GM18909 (cell line): Measurements from ENCODE around the gene RNF157.
A peak's percentile ranks its signal among the peaks of the same experiment; 100 is the strongest.

Experiments used
- ATAC-seq: cut with Tn5 transposase; IDR thresholded peaks from one replicate; pipeline ENCODE4 v1.9.1; 2021; ENCODE audit warnings: mild to moderate bottlenecking; ENCODE audit not compliant: unreplicated experiment, poor library complexity

RNF157 gene

DNA sequence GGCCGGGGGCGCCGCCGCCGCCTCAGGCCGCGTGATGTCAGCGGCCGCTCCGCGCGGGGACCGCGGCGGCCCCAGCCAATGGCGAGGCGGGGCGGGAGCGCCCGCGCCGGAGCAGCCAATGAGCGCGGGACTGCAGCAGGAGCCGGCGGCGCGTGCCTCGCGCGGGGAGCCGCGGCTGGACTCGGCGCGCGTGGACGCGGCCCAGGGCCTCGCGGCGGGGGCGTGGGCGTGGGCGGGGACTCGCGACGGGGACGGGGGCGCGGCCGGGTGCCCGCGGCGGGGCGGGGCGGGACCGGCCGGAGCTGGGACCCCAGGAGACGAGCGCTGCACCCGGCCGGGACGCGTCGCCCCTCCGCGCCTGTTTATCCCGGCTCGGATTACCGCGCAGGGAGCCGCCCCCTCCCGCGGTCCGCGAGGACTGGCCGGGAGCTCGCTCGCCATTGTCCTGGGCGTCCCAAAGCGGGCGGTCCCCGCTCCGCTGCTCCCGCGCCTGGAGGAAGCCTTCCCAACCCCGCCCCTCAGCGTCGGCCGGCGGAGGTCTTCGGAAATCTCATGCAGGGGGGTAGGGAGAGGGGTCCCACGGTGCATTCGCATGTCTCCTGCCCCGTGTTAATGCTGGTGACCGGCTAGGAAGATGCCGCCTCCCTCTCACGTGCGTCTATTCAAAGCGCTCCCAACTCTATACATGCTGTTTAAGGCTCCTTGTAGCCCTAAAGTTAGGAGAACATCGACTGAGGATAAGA lies at the start of gene RNF157:
RNF157 (minus strand) TSS at position 33 of the 743 bp plus-strand sequence. CDS start 253 bp downstream, outside the sequence.
- peak; percentile 66 for ATAC-seq

DNA sequence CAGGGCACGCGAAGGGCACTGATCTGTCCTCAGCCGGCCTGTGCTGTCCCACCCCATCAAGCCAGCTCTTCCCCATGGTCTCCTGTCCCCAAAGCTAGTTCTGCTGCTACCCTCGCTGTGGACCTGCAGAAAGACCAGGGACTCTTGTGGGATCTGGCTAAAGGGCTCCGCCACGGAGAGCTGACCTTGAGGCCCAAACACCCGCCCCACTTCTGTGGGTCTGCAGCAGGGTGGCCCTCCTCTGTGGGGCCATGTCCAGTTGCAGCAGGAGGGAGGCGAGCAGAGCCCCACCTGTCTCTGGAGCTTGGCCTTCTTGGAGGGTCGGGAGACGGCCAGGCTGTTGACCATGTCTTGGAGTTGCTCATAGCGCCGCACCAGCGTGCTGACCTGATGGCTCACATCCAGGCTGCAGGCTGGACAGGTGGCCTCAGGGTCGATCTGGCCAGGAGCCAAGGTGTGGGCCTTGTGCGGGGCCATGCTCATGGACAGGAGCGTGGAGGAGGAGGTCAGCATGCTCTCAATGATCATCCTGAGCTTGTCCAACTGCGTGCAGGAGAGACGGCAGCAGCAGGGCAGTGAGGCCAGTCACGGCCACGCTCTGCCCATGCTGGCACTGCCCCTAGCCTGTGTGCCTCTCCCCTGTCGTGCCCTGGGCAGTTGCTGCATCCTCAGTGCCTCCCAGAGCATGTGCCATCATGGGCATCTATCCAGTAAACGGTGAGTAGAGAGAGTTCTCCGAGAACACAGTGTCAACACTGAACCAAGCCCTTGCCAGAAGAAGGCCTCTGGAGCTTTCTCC lies 41.5 kb upstream of the RNF157 start:
- ATAC-seq: no peak

DNA sequence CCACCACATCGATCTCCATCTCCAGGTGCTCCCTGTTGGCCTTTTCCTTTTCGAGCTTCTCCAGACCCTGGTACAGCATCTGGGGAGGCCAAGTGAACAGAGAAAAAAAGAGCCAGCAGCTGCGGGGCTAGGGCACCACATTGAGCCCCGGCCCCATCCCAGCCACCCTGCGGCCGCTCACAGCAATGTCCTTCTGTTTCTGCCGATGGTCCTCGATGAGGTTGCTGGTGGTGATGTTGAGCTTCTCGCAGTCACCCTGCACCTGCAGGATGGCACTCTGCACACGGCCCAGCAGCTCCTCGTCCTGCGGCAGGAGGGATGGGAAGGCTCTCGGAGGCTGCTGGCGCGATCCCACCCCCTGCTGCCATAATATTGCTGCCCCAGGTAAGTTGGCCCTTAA lies 40.4 kb upstream of the RNF157 start:
- ATAC-seq: no peak

DNA sequence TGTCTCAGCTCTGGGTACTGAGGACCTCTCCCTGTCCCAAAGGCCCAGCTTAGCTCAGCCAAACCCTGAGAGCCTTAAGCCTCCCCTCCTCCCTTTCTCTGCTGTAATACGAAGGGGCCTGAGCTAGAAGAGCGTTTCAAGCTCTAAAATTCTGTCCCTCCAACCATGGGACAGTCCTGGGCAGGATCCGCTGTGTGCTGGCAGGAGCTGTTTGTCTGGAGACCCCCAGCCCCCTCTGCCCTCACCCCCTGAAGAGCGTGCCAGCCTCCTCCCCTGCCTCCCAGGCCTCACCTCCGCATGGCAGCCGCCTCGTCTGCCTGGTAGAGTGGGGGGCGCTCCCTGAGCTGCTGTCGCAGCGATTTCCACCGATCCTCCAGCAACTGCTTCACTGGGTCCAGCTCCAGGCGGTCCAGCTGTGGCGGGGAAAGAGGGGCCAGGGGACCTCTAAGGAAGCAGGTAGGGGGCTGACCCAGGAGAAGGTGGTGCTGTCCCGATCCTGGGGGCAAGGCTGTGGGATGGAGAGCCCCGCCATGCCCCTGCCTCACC lies 39.5 kb upstream of the RNF157 start:
- ATAC-seq: no peak

DNA sequence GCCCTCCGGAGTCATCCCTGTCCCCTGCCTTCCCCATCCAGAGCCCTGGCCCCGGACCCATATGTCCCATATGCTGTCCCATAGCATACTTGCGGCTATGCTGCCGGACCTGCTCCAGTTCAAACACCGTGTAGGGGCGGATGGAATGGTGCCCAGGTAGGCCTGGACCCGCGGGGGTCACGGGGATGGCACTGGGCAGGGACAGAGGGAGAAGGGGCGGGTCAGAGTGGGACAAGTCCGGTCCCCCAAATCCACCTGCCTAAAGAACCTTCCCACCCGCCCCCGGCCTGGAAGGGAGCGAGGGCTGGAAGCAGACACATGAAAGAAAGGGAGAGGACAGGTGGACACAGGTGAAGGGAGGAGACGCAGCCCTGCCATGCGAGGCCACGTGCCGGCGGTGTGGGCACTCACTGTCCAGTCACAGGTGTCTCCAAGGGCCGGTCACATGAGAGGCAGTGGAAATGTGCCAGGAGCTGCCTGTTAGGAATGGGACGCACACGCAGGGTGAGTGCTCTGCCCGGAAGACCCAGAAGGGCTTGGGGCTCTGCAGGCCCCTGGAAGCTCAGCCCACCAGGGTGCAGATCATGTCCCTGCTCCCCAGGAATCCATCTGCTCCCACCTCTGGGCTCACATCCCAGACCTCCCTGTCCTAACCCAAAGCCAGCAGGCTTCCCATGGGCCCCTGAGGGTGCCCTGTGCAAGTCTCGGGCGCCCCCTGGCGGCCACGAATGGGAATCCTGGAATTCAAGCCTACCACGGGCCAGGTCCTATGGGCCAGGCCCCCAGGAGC lies 38.9 kb upstream of the RNF157 start:
- peak; percentile 62 for ATAC-seq

DNA sequence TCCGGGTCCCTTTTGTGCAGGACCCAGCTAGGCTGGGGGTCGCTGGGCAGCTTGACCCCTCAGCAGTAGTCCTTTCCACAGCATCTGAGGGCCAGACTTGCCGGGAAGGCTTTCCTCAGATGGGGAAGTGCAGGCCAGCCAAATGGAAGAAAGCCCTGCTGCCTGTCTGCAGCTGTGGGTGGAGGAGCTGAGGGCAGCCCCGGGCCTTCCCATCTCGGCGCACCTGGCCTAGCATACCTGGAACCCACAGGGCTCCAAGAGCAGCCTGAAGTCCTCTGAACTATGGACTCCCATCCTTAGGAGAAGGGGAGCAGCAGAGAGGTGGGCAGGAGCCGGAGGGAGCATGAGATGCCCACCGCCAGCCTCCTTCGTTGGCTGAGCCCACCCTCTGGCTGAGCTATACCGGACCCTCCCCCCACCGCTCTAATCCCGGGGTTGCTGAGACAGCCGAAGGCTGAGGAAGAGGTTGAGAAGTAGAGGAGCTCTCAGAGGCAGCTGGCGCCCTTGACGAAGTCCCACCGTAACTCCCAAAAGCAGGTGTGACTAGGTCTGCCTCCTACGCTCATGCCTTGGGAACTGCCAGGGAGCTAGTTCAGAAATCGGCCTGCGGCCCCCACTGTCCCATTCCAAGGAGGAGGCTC lies 38.1 kb upstream of the RNF157 start:
- ATAC-seq: no peak

DNA sequence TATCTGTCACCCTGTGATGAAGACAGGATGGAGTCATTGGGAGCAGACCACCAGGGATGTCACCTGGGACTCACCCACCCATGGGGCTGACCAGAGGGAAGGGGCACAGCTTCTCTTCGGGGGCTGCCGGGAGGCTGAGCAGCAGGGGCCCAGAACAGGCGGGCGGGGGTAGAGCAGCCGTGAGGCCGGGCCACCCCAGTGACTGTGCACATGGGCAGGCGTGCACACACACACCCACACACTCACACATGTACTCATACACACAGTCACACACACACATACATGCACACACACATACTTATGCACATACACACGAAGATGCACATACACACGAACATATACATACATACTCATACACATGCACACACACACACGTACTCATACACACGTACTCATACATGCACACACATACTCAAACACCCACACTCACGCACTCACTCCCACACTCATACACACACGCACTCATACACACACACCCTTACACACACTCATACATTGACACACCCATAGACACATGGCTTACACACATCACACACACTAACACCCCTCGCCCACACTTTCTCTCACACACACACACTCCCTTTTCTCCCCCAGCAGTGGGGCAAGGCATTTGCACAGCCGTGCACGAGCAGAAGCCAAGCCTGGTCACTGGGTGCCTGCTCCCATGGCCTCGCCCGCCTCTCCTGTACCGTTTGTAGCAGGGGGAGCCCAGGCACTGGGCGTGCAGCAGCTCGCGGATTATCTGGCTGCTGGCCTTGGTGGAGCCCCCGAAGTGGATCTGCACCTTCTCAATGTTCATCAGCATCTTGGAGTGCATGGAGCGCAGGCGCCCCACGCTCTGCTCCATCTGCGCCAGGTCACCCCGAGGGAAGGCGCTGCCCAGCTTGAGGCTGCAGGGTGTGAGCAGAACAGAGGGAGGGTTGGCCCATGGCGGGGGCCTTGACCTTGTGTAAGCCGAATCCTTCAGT lies 37.3 kb upstream of the RNF157 start:
- ATAC-seq: no peak

DNA sequence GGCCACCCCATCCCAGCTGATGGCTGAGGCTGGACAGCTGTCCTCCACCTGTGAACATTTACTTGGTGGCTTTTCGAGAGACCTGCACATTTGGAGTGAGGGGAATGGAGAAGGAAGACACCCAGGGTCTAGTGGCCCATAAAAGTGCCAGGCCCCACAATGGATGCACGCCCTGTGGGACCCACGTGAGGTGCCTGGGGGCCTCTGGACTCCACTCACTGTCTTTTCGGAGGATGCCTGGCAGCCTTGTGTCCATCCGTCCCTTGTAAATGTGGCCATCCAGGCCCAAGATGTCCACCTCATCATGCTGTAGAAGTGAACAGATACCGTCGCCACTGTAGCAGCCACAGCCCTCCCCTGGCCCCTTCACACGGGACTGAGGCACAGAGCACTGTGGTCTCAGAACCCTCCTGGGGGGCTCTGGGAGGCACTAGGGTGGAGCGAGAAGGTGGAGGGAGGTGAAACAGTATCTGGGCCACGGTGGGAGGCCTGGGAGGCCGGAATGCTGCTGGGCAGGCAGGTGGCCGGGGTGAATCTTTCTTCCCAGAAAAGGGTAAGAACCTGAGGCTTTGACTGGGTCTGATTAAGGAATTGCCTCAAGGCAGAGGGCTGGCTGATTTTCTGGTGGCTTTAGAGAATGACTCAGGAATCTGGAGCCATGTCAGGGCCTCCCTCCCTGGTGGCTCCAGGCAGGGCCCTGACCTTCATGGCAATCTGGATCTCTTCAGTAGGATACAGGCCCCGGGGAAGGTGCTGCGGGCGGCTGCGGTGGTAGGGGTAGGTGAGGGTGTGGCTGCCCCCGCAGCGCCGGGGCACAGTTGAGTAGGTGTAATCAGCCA lies 36.4 kb upstream of the RNF157 start:
- ATAC-seq: no peak

DNA sequence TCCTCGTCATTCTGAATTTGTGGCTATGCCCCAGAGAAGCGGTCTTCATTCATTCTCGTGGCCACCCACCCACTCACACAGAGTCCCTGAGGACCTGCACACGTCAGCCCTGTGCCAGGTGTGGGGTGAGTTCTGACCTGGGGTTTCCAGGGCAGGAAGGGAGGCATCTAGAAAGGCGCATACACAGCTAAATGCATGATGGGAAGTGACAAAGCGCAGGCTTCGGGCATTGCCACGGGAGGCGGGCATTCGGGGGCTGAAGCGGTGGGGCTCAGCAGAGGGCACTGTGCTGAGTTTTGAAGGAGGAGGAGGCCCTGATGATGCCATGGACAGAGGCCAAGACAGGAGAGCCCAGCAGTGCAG lies 35.8 kb upstream of the RNF157 start:
- ATAC-seq: no peak

DNA sequence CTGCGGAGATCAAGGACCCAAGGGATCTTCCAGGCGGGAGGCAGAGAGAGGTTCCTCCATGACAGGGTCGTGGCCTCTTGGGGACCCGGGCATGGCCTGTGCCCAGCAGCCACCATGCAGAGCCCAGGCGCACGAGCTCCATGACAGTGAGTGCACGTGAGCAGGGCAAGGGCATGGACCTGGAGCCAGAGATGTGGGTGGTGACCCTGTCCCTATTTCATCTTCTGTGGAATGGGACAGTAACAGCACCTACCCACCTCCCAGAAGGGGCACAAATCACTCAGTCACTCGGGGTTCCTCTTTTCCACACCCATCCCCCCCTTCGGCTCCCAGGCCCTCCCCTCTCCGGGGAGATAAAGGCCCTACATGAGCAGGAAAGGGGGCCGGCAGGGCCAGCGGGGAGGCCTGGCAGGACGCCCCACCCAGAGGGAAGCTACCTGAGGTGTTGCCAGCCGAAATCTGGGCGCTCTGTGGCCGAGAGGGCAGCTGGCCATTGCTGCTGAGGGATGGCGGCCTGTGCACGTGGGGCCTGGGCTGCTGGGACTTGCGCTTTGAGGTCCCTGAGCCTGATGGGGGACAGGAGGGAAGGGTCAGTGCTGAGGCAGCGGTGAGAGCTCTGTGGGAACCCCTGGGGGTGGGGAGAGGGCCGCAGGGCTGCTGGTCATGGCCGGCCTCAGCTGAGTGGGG lies 35.2 kb upstream of the RNF157 start:
- no peak for ATAC-seq

DNA sequence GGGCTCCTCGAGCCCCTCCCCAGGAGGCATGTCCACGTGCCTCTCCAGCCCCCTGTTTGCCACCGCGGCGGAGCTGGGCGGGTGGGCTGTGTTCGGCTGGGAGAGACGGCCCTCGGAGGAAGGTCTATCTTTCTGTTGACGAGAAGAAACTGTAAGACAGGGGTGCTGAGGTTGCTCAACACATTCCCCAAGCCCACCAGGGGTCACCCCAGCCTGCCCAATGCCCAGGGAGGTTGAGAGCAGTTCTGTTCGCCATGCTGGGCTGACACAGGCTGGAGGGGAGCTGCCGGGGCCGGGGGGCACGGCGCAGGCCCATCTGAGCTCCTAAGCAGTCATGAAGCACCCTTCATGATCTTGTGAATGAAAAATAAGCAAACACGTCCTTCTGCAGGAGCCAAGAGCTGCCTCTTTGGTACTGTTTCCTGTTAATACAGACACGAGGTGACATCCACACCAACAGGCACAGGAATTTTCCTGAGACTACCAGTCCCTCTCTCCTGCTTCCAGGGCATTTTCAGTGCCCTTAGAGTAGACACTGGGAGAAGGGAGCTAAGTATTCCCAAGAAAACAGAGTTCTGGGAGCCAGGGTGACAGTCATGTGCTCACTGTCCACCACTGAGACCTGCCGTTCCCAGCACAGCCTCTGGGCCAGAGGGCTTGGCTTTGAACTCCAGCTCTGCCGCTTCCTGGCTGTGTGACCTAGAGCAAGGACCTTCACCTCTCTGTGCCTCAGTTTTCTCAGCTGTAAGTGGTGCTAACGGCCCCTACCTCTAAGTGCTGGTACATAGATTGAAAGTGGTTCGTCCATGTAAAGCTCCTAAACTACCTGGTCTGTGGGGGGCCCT lies 34.0 kb upstream of the RNF157 start:
- no peak for ATAC-seq

DNA sequence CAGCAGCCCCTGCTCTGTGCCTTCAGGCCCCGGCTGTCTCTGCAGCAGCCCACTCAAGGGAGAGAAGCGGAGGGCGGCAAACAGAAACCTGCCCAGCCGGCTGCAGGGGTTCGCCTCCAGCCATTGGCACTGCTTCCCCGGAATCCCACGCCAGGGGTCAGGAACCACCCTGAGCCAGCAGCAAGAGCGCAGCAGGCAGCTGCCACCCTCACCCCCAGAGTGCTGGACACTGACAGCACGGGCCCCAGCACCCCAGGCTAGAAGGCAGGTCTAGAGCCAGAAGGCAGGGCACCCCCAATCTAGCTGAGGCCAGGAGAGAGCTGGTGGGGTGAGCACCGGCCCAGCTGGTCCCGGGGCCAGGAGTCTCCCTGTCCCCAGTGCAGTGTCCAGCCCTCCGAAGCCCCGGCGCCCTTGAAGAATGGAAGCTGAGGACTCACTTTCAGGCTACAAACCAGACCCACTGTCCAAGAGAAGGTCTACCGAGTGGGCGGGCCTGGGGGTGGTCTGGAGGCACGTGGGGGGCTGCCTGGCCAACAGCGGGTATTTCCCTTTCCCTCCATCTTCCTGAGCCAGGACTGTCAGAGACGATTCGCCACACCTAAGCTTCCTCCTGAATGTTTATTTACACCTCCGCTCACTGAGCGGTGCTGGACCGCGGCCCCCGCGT lies 33.3 kb upstream of the RNF157 start:
- ATAC-seq: no peak

DNA sequence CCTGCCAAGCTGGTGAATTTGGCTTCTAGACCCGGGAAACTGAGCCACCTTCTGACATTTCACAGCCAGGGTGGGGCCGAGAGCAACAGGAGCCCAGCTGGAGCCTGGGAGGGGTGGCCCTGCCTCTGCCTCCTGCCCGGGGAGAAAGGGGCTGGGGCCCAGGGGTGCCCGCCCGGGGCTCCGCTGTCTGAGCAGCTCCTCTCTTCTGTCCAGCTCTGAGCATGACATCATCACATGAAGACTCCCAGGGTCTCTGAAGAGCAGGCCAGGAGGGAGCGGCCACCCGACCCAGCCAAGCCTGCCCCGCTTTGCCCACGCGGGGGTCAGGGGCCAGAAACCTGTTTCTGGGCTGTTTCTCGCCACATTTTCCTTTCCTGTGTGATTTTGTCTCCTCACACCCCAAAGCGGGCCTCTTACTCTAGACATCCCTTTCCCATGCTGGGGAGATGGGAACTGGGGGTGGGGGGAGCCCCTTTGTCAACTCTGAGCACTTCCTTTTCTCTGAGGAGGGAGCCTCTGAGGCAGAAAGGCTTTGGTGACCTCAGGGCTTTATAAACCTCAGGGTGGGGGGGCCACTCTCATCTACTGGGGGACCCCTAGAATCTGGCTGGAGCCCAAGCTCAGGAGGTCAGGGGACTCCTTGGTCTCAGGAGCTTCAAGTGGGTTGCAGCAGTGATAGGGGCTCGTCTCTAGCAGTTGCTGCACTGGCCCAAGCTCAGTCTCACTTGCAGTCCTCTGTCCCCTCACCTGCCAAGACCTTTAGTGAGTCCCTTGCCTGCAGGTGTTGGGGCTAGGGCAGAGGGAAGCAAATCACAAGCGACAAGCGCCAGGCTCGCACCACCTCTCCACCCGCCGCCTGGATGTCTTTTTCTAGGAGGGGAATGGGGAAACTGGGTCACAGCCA lies 32.5 kb upstream of the RNF157 start:
- peak; percentile 16 for ATAC-seq

DNA sequence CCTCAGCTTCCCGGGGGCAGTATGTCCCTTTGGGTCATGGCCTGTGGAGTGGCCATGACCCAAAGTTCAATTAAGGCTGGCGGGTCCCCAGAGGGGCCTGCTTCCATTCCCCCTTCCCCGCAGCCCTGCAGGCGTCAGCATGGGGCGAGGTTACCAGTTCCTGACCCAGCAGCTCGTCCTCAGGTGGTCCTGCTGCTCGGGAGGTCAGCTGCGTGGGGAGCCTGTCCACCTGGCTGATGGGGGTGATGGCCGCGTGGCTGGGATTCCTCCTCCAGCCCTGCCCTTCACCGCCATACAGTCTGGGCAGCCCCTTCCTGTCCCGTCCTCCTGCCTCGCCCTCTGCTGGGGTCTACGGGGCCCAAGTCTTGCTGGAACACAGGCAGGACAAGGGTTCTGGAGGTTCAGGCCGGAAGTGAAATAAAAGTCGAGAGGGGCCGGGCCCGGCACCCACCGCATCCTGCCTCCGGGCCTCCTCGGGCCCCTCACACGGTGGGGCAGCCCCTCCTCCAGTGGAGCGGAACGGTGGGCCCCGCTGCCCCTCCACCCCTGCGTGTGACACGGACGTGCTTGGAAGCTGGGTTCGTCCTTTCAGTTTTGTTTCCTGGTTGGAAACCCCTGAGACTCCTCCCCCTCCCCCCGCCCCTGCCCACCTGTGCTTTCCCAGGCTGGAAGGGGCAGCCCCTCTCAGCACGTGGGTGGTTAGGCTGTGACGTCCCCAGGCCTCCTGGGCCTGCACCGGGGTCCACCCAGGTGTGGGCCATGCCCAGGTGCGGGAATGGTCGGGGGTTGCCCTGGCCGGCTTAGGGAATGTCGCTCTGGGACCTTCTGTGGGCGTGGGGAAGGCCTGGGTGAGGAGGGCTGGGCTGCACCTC lies 31.6 kb upstream of the RNF157 start:
- ATAC-seq: peak; percentile 59
